Anterior cingulate cortex (tissue), 58 donors: ENCODE measurements around the gene KCNV2.
A peak's percentile ranks its signal among the peaks of the same experiment; 100 is the strongest.
"Not testable (repeated sequence)": the region's sequence is repeated elsewhere in the genome, so short reads cannot be mapped to it uniquely, and the experiment has no call there.

ENCODE experiments used
- DNase-seq, 58 donors: peaks; one replicate each; lab custom pipeline; 2025; lab: John Stamatoyannopoulos, UW

KCNV2 gene

DNA sequence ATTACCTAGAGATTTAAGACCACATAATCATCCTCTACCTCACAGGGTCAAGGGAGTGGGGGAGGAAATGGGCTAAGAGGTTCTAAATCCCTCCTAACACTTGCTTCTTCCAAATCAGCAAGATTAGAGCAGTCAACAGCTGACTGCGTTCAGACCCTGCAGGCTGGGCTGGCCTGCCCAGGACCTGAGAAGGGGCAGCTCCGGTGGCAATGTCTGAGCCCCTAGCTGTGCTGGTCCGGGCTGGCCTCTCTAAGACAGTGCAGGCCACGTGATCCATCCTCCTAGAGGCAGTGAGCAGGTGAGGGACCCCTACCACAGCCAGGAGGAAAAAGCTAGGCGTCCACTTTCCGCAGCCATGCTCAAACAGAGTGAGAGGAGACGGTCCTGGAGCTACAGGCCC is at the start of gene KCNV2:
Gene KCNV2 (plus strand): TSS at position 126 of the 400 bp plus-strand sequence. CDS start 230 bp downstream, at position 356.
- DNase-seq = no peak

DNA sequence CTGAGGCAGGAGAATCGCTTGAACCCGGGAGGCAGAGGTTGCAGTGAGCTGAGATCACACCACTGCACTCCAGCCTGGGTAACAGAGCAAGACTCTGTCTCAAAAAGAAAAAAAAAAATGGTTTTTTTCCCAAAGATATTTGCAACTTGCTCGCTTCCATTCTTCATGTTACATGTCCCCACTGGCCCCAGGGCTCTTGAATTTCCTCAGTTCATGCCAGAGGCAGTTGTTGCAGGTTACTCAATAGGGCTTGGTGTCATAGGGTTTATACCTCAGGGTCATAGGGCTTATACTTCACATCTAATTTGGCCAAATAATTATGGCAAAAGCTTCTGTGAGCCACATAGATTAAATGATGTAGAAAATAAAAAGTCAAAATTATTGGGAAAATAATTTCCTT is 44.1 kb upstream of the KCNV2 start:
- no peak for DNase-seq

DNA sequence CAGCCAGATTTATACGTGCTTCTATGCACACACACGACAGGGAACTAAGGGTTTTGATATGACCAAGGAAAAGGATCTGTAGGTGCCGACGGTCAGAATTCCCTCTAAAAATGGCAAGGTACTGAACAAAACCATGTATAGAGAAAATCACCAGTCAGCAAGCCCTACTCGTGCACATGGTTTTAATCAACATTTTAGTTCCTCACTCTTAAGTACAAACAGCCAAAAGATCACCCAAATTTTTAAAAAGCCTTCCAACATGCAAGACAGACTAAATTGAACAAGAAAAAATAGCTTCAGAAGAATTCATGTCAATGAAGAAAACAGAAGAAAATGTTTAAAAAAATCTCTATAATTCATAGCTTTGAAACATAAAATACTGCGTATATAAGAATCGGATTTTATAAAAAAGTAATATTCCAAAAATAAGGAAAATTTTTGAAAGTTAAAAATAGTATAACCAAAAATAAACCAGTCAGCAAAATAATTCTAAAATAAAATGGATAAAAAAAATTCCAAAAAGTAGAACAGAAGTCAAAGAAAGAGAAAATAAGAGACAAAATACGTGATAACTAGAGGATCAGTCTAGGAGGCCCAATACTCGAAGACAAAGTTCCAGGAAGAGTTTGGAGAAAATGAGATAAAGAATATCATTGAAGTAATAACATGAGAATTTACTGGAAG is 43.0 kb upstream of the KCNV2 start:
- no peak for DNase-seq

DNA sequence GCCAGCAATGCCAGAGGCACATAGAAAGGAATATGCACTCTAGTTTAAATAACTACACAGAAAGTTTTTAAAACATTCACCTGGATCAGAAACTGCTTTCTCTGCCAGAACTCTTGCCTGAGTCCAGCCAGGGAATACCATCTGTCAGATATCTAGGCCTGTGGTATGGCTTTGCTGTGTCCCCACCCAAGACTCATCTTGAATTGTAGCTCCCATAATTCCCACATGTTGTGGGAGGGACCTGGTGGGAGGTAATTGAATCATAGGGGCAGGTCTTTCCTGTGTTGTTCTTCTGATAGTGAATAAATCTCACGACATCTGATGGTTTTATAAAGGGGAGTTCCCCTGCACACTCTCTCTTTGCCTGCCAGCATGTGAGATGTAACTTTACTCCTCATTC is 41.5 kb upstream of the KCNV2 start:
- no peak for DNase-seq

DNA sequence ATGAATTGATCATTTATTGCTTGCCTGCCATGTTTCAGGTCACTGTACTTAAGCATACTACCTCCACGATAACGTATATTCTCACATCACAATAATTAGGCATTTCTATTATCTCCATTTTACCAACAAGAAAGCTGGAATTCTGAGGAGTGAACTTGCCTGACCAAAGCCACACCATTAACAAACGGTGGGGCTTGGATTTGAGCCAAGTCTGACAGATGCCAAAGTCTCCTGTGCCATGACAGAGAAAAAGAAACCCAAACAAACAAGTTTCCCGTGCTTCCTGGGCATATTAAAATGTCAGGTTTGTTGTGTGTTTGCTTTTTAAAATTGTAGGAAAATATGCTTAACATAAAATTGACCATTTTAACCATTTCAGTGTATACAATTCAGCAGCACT is 40.8 kb upstream of the KCNV2 start:
- no peak for DNase-seq

DNA sequence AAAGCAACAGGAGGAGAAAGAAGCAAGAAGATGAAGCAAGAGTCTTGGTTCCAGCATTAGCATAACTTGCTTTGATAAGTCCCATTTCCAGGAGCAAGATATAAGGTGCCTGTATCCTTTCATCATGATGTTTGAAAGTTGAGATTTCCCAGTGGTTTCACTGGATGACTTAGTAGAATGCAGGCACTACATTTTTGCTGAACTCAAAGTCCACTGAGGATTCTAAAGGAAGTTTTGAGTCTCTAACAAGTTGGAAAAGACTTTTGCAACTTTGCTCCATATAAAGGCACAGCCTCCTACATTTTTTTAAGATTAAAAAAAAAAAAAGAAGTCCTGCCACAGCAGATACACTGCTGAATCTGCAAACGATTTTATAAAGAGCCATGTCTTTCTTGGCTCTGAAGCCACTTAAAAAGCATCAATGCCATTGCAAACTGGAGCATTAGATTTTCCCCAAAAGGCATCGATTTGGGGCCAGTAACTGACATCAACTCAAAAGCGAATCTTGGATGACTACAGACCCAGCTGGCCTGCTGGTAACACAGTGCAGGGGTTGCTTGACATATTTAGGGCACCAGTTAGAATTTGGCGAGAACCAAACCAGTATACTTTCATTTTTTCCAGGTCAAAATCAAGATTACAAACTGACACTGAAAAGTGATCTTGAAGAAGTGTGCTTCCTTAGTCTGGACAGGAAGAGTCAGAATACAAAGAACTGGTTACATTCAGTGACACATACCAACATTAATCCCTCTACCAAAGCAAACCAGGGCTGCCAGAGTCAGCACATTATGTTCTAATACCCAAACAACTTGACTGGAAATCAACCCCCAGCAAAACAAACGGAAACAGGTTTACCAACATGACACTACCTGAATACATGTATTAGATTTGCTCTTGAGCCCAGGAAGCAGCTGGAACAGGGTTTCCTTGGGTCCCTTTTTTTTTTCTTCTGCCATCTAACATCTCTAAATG is 39.1 kb upstream of the KCNV2 start:
- no peak for DNase-seq

DNA sequence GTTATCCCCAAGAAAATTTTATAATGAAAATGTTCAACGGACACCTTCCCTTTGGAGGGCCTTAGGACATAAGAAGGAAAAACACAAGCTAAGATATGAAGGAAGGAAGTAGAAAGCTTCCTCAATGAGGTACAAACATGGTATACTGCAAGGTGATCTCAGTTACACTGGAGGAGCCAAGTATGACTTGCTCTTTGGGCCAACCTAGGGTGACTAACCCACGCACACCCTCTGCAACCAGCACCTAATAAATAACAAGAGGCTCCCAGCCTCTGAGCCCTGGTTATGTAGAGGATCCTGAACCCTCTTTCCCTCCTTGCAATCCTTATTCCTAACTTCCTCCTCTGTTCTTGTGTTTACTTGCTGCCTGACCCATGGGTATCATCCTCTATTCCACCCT is 38.3 kb upstream of the KCNV2 start:
- DNase-seq = no peak

DNA sequence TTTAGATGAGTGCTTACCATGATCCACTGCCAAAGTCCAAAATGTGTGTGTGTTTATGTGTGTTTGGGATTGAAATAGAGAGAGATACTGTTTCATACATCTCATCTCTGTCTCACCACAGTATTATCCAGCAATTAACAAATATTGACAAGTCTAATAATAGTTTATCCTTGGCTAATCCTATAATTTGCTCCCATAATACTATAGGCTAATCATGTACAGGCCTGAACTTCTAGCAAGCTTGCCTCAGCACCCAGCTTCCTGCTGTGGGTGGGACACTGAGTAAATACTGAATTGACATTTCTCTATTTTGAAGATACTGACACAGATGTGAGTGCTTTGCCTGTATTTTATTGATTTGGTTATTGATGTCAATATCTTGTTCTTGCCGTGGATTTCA is 35.3 kb upstream of the KCNV2 start:
- DNase-seq = no peak

DNA sequence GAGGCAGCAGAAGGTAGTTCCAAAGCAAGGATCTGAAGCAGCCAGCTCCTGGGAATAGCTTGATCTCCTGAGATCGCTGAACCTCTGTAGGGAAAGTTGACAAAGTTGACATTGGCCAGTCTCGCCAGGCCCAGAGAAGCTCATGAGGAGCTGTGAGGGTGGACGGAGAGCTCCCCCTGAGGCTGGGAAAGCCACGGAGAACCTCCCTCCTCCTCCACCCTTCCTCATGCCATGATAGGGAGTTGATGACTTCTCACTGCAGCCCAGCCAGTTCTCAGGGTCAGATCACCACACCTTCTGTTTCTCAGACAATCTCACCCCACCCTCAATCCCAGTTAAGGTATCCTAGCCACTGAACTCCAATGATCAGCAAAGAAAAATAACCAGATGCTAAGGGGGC is 30.4 kb upstream of the KCNV2 start:
- DNase-seq = no peak

DNA sequence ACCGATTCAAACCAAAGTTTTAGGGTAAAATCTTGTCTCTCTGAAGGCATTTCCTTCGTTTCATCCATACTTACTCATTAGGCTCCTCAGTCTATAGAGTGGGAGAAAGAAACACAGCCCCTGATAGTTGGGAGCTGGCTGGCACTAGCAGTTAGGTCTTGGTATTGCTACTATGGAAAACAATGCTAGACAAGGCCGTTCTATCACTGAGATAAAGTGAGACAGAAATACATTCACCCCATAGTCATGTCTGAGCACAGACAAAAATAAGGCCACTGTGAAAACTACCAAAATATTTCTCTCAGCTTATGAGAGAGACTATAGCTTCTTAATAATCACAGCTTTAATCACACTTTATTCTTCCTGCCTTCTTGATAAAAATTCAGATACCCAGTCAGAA is 28.7 kb upstream of the KCNV2 start:
- DNase-seq = no peak

DNA sequence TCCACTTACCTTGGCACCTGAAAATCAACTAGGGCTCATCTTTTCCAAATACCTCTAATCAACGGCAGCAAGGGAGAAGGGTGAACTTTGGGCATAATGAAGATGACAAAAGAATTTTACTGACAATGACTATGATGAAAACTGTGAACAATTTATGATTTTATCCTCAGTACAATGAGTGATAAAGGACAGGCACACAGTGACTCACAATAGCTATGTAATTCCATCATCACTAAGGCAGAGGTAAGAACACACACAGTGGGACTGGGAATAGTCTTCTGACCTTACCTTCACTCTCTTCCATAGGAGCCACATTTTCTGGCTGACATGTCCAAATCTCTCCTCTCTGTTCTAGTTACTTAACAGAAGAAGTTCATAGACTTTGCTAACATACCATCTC is 26.1 kb upstream of the KCNV2 start:
- DNase-seq = no peak

DNA sequence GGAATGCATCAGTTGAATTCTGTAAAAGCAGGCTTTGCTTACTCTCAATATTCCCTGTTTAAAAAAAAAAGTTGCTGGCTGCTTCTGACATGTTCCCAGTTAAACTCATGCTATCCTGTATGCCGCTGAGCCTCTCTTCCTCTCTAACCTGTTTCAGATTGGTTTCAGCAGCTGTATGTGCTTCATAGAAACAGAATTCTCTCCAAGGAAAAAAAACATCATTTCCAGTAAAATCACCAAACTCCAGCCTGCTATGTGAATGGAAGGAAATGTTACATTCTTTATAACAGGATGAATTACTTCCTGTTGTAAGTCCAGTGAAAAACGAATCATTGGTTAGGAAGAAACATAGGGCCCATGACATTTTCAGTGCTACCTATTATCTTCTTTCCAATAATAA is 25.7 kb upstream of the KCNV2 start:
- DNase-seq = no peak

DNA sequence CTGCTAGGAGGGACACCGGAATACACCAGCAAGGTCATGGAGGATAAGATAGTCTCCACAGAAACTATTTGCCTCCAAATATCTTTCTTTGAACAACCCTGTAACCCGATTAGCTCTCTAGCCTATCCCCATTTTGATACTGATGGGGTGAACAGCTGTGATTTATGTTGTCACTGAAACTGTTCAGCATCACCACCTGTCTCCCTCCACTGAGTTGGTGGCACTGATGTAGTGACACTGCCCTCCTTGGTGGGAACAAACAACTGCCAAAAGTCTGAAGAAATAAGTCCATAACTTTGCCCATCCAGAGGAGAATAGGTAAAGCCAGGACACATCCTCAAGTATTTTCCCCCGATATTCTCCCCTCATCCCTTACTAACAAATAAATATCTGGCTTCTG is 24.3 kb upstream of the KCNV2 start:
- DNase-seq = no peak

DNA sequence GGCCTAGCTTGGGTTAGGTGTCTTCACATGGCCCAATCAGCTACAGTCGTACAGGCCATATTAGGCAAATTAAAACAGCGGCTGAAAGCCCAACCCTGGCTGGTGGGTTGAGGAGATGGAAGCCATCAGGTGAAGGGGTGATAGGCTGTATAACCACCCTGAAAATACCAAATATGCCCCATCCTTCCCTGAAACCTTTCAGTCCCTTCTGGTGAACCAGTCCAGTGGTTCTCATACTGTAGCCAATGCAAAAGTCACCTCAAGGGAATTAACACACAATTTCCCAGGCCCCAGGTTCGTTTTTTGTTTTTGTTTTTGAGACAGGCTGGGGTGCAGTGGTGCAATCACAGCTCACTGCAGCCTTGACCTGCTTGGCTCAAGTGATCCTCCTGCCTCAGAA is 19.8 kb upstream of the KCNV2 start:
- no peak for DNase-seq

DNA sequence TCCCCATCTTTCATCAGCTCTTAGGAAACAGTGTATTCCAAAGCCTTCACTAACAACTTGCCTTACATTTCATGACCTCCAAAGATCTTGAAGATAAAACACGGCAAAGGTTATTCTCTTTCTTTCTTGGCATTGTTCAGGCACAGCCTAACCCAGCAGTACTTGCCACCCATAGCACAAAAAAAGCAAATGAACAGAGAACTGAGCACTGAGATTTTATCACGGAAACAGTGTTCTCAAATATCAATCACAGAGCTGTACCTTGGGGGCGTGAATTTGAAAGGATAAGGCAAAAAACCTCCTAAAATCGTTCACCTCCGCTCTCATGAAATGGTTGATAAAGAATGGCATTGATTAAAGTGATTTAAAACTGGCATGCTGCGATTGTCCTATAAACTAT is 16.9 kb upstream of the KCNV2 start:
- DNase-seq = no peak

DNA sequence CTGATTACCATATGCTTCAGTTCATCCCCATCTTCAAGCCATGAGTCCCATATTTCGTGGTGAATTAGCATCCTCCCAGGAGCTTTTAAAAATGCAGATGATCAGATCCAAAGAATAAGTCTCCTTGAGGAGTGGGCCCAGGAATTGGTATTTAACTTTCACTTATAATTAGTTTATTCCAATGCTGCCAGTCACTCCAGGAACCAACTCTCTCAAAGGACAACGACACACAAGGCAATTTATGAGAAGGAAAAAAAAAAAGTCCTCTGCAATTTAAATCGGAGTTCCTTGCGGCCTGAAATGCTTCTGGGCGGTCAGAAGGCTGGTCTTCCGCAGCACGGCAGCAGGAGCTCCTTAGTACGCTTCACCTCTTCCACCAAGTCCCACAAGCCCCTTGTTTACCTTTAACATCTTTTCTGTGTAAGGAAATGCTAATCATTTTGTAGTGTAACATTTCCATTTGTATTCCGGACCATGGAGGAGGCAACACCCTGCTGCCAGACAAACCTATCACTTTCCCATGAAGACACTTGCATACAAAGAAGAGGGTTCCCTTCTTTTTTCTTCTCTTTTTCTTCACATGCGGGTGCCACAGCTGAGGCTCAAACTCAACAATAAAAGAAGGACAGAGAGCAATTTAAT is 16.3 kb upstream of the KCNV2 start:
- DNase-seq = no peak

DNA sequence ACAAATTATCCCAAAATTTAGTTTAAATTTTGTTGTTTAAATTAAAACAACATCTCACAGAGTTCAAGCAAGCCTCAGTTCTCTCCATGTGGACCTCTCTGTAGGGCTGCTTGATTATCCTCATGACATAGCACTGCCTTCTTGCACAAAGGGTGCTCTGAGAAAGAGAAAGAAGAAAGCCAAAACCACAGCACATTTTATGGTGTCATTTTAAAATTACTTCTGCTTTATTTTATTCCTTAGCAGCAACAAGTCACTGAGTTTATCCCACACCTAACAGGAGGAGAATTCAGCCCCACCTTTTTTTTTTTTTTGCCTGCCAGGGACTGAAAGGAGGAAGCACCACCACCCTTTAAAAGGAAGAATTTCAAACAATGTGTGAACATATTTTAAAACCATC is 12.8 kb upstream of the KCNV2 start:
- DNase-seq = no peak

DNA sequence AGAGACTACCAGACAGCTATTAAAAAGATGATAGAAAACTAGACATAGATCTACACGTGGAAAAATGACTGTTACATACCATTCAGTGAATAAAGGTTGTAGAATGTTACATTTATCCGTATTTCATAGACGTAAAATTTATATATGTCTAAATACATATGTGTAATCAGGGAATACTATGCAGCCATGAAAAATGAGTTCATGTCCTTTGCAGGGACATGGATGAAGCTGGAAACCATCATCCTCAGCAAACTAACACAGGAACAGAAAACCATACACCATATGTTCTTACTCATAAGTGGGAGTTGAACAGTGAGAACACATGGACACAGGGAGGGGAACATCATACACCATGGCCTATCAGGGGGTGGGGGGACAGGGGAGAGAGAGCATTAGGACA is 10.1 kb upstream of the KCNV2 start:
- not testable (repeated sequence) for DNase-seq

DNA sequence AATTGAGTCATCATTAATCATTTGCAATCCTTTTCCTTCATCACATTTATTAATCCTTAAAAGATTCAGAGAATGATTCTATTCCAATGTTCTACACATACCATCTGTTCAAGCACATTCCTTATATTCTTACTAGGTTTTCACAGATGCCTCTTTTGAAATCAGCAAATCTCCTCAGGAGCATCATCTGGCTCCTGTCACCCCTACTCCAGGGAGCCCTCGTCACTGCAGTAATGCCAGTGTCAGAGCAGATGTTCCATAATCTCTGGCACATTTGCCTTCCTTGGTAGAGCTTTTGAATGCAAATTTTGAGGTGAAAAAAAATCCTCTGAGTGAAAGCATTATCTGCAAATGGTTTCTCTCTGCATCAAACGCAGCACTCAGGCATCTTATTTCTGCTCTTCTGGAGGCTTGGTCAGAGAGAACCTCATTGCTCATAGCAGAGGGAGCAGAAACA is 7.6 kb upstream of the KCNV2 start:
- peak in 1 of 58 donors; percentile 5 for DNase-seq

DNA sequence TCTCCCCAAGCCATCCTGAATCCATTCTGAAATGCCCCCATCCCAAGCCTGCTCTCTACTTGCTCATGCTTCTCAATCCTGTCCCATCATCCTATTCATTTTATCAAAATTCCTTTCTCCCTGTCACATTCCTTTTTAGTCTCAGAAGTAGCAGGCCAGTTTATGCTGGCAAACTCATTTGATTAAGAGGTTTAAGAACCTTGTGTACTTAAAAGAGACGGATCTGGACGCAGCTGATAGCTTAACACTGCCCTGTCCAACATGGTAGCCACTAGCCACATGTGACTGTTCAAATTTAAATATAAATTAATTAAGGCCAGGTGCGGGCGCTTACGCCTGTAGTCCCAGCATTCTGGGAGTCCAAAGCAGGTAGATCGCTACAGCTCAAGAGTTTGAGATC is 5.6 kb upstream of the KCNV2 start:
- DNase-seq = no peak

DNA sequence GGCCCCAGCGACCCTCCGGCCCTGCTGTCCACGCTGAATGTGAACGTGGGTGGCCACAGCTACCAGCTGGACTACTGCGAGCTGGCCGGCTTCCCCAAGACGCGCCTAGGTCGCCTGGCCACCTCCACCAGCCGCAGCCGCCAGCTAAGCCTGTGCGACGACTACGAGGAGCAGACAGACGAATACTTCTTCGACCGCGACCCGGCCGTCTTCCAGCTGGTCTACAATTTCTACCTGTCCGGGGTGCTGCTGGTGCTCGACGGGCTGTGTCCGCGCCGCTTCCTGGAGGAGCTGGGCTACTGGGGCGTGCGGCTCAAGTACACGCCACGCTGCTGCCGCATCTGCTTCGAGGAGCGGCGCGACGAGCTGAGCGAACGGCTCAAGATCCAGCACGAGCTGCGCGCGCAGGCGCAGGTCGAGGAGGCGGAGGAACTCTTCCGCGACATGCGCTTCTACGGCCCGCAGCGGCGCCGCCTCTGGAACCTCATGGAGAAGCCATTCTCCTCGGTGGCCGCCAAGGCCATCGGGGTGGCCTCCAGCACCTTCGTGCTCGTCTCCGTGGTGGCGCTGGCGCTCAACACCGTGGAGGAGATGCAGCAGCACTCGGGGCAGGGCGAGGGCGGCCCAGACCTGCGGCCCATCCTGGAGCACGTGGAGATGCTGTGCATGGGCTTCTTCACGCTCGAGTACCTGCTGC is 839 bp downstream of the KCNV2 start:
- DNase-seq = no peak
